Measurements from ENCODE around the gene UBE2I.

UBE2I gene

DNA sequence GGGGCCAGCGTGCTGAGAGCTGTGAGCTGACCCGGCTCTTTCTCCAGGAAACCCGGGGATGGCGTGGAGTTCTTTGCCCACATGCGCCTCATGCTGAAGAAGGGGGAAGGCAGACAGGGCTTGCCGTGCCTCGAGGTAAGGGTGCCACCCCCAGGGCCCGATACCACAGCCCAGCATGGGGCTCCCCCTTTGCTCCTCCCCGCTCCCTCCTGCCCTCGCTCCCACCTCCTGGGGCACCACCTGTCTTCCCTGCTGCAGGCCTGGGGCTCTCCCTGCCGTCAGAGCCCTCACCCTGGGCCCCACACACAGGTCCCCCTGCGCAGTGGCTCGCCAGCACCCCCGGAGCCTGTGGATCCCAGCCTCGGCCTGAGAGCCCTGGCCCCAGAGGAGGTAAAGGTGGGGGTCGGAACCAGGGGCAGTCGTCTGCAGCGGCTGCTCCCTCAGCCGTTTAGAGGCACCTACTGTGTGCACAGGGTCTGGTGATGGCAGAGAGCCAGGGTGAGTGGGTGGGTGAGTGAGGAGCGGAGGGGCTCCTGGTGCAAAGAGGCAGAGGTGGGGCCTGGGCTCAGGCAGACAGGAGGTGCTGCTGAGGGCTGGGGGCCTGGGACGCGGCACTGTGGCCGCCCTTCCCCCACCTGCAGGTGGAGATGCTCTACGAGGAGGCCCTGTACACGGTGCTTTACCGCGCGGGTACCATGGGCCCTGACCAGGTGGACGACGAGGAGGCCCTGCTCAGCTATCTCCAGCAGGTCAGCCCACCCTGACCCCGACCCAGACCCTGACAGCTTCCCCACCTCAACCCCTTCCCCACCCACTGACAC lies 29.6 kb downstream of the UBE2I start:
- Histone ChIP-seq H3K27ac (ENCODE audit: low read depth, low read length, poor library complexity, severe bottlenecking) (no peak overlapping the region), H3K4me2 (ENCODE audit: low read length) (no peak overlapping the region), H3K9me3 (ENCODE audit: low read length) (no peaks in the 10 kb centered on the region), H3F3A (ENCODE audit: insufficient read depth, low read length) (no peaks in the 10 kb centered on the region; the same call in 1 of the 2 replicates), H3K27me3 (ENCODE audit: insufficient read depth, low read length) (peaks cover 16% of the 10 kb centered on the region; the same call in 1 of the 2 replicates), H3K9ac (ENCODE audit: low read length) (no peak overlapping the region), H4K20me1 (ENCODE audit: insufficient read depth, low read length) (no peaks in the 10 kb centered on the region), H3K36me3 (ENCODE audit: insufficient read depth, low read length) (no peaks in the 10 kb centered on the region), H2AFZ (ENCODE audit: low read length) (no peak overlapping the region), H3K9me2 (ENCODE audit: low read depth, low read length) (no peaks in the 10 kb centered on the region), H3K4me1 (ENCODE audit: insufficient read depth, low read length, severe bottlenecking) (peaks cover 33% of the 10 kb centered on the region), H3K79me2 (ENCODE audit: insufficient read depth, low read length) (no peaks in the 10 kb centered on the region), H3K4me3 (ENCODE audit: low read depth, low read length, poor library complexity, severe bottlenecking) (no peak overlapping the region)
- TF ChIP-seq CTCF (IDR thresholded peaks at IDR 0.05; ENCODE audit: low read length) (no peak), EZH2 (IDR thresholded peaks at IDR 0.05; ENCODE audit: borderline replicate concordance, low read length) (no peak)

DNA sequence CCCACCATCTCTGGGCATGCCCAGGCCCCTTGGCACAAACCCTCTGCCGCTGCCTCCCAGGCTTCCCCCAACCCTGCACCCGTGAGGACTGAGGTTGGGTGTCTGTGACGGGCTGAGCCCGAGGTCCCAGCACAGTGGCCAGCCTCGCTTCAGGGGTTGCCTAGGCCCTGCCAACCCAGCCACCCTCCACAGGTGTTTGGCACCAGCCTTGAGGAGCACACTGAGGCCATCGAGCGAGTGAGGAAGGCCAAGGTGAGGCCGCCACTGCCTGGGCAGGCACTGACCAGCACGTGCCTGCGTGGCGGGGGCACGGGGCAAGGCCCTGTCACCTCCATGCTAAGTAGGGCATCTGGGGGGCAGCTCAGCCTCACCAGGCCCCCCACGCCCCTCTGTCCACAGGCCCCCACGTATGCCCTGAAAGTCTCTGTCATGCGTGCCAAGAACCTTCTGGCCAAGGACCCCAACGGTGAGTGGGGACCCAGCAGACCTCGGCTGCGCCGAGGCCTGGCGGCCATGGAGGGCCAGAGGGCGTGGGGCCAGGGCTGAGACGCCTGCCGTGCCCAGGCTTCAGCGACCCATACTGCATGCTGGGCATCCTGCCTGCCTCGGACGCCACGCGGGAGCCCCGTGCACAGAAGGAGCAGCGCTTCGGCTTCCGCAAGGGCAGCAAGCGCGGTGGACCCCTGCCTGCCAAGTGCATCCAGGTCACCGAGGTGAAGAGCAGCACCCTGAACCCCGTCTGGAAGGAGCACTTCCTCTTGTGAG lies 31.5 kb downstream of the UBE2I start:
- Histone ChIP-seq H3K9me2 (ENCODE audit: low read depth, low read length) (no peaks in the 10 kb centered on the region), H3K4me2 (ENCODE audit: low read length) (no peak overlapping the region), H3K9me3 (ENCODE audit: low read length) (no peaks in the 10 kb centered on the region), H3K36me3 (ENCODE audit: insufficient read depth, low read length) (no peaks in the 10 kb centered on the region), H3K79me2 (ENCODE audit: insufficient read depth, low read length) (no peaks in the 10 kb centered on the region), H3K4me1 (ENCODE audit: insufficient read depth, low read length, severe bottlenecking) (peaks cover 28% of the 10 kb centered on the region), H4K20me1 (ENCODE audit: insufficient read depth, low read length) (no peaks in the 10 kb centered on the region), H2AFZ (ENCODE audit: low read length) (no peak overlapping the region), H3K9ac (ENCODE audit: low read length) (no peak overlapping the region), H3F3A (ENCODE audit: insufficient read depth, low read length) (no peaks in the 10 kb centered on the region; the same call in 1 of the 2 replicates), H3K4me3 (ENCODE audit: low read depth, low read length, poor library complexity, severe bottlenecking) (no peak overlapping the region), H3K27ac (ENCODE audit: low read depth, low read length, poor library complexity, severe bottlenecking) (no peak overlapping the region), H3K27me3 (ENCODE audit: insufficient read depth, low read length) (peaks cover 13% of the 10 kb centered on the region)
- TF ChIP-seq EZH2 (IDR thresholded peaks at IDR 0.05; ENCODE audit: borderline replicate concordance, low read length) (no peak), CTCF (IDR thresholded peaks at IDR 0.05; ENCODE audit: low read length) (no peak)

- H3K36me3 ChIP-seq (ENCODE audit: insufficient read depth, low read length): no peaks in the 10 kb centered on the region
- no peak overlapping the region for H3K27ac ChIP-seq (ENCODE audit: low read depth, low read length, poor library complexity, severe bottlenecking)
- no peaks in the 10 kb centered on the region; the same call in 1 of the 2 replicates for H3F3A ChIP-seq (ENCODE audit: insufficient read depth, low read length)
- no peak overlapping the region for H3K4me3 ChIP-seq (ENCODE audit: low read depth, low read length, poor library complexity, severe bottlenecking)
- no peaks in the 10 kb centered on the region for H3K79me2 ChIP-seq (ENCODE audit: insufficient read depth, low read length)
- H3K4me1 ChIP-seq (ENCODE audit: insufficient read depth, low read length, severe bottlenecking): peaks cover 28% of the 10 kb centered on the region
- TF ChIP-seq CTCF (IDR thresholded peaks at IDR 0.05; ENCODE audit: low read length) (no peak), EZH2 (IDR thresholded peaks at IDR 0.05; ENCODE audit: borderline replicate concordance, low read length) (no peak)
- H3K9ac ChIP-seq (ENCODE audit: low read length): no peak overlapping the region
- no peaks in the 10 kb centered on the region for H3K9me3 ChIP-seq (ENCODE audit: low read length)
- no peaks in the 10 kb centered on the region for H4K20me1 ChIP-seq (ENCODE audit: insufficient read depth, low read length)
- H3K9me2 ChIP-seq (ENCODE audit: low read depth, low read length): no peaks in the 10 kb centered on the region
- H3K4me2 ChIP-seq (ENCODE audit: low read length): peak overlapping the region; percentile 62; the same call in 1 of the 2 replicates
- H2AFZ ChIP-seq (ENCODE audit: low read length): no peak overlapping the region
- peaks cover 4% of the 10 kb centered on the region; the same call in 1 of the 2 replicates for H3K27me3 ChIP-seq (ENCODE audit: insufficient read depth, low read length)
Observed at GRCh38 chr16:1341495-1342420, 32.3 kb downstream of the UBE2I start.

Measured in OCI-LY1 (cell line).